Mesendoderm (in vitro differentiated cells): Measurements from ENCODE around the gene GPN2.

Experiments
- DNase-seq: peaks from one replicate; pipeline ENCODE4 v3.0.0; 2013
- H2AK5ac ChIP-seq: 2 replicates; pipeline ENCODE4 v1.6.1; 2013; ENCODE audit warnings: low read length, inconsistent platforms
- H2BK120ac ChIP-seq: 2 replicates; pipeline ENCODE4 v1.6.1; 2013; ENCODE audit warnings: low read depth, mild to moderate bottlenecking, low read length, moderate library complexity, mixed read lengths
- H2BK15ac ChIP-seq: replicated peaks from 2 replicates; pipeline ENCODE4 v1.6.1; 2013; ENCODE audit warnings: low read depth, mild to moderate bottlenecking, moderate library complexity
- H2BK5ac ChIP-seq: 2 replicates; pipeline ENCODE4 v1.6.1; 2013; ENCODE audit warnings: low read length, inconsistent platforms
- H3K18ac ChIP-seq: 2 replicates; pipeline ENCODE4 v1.6.1; 2013; ENCODE audit warnings: mild to moderate bottlenecking, low read length, mixed read lengths
- H3K23ac ChIP-seq: one replicate; pipeline ENCODE4 v1.6.1; 2013; ENCODE audit warnings: low read length
- H3K27ac ChIP-seq: 2 replicates; pipeline ENCODE4 v1.5.1; 2013; ENCODE audit warnings: low read depth, mild to moderate bottlenecking, inconsistent platforms, low read length, moderate library complexity
- H3K27me3 ChIP-seq: 2 replicates; pipeline ENCODE4 v1.6.1; 2013; ENCODE audit warnings: low read length, control low read depth, mild to moderate bottlenecking, inconsistent platforms; ENCODE audit not compliant: insufficient read depth, poor library complexity
- H3K36me3 ChIP-seq: 2 replicates; pipeline ENCODE4 v1.6.1; 2013; ENCODE audit warnings: low read length, inconsistent platforms; ENCODE audit not compliant: control insufficient read depth, insufficient read depth
- H3K4ac ChIP-seq: one replicate; pipeline ENCODE4 v1.6.1; 2013; ENCODE audit warnings: low read depth, mild to moderate bottlenecking, low read length, moderate library complexity
- H3K4me1 ChIP-seq: 2 replicates; pipeline ENCODE4 v1.6.1; 2013; ENCODE audit warnings: low read depth, low read length, inconsistent platforms; ENCODE audit not compliant: control insufficient read depth
- H3K4me2 ChIP-seq: 2 replicates; pipeline ENCODE4 v1.6.1; 2013; ENCODE audit warnings: low read length
- H3K4me3 ChIP-seq: 2 replicates; pipeline ENCODE4 v1.5.1; 2013; ENCODE audit warnings: mild to moderate bottlenecking, low read length
- H3K56ac ChIP-seq: one replicate; pipeline ENCODE4 v1.6.1; 2013; ENCODE audit warnings: low read length
- H3K79me1 ChIP-seq: 2 replicates; pipeline ENCODE4 v1.6.1; 2013; ENCODE audit warnings: low read length, inconsistent platforms
- H3K79me2 ChIP-seq: 2 replicates; pipeline ENCODE4 v1.6.1; 2013; ENCODE audit warnings: mild to moderate bottlenecking, low read length; ENCODE audit not compliant: control insufficient read depth, insufficient read depth
- H3K9ac ChIP-seq: 2 replicates; pipeline ENCODE4 v1.6.1; 2013; ENCODE audit warnings: low read length, inconsistent platforms
- H4K5ac ChIP-seq: one replicate; pipeline ENCODE4 v1.6.1; 2013; ENCODE audit warnings: low read length
- H4K8ac ChIP-seq: one replicate; pipeline ENCODE4 v1.6.1; 2013; ENCODE audit warnings: low read depth, mild to moderate bottlenecking, control low read depth, low read length, moderate library complexity
- WGBS: extraction: QIAGEN DNeasy Blood & Tissue Kit; methylation state at CpG from one replicate; pipeline ENCODE4 v1.1.7; 2013; ENCODE audit warnings: low lambda C conversion rate, missing lambda C conversion rate; ENCODE audit not compliant: insufficient coverage; ENCODE audit errors: extremely low coverage; 5-methylcytosine and 5-hydroxymethylcytosine counted together

GPN2 gene

DNA sequence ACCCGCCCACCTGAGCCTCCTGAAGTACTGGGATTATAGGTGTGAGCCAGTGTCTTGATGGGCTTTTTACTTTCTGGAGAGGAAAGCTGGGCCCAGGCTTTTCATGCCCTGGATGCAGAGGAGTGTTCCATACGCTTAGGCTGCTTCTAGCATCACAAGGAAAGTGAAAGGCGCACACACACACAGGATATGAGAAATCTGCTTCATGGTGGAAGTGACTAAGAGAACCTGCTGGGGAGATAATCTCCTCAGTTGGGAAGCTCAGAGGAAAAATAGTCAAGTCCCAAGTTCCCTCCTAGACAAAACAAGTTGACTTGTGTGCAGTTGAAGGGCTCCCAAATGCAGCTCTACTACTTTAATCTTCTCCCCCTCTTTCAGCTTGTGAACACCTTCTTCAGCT lies 33.6 kb upstream of the GPN2 start:
- Histone ChIP-seq H3K4me3 (no peak overlapping the region), H3K79me2 (peaks cover 31% of the 10 kb centered on the region), H2AK5ac (no peak overlapping the region), H3K4me2 (no peak overlapping the region), H3K79me1 (peaks cover 16% of the 10 kb centered on the region), H2BK5ac (no peak overlapping the region), H3K23ac (no peak overlapping the region), H3K27ac (no peak overlapping the region), H3K36me3 (peaks cover 3% of the 10 kb centered on the region), H3K18ac (no peak overlapping the region), H2BK15ac (no peak overlapping the region), H3K56ac (no peak overlapping the region), H3K4ac (no peak overlapping the region), H3K4me1 (peaks cover 5% of the 10 kb centered on the region), H4K8ac (no peak overlapping the region), H2BK120ac (no peak overlapping the region), H4K5ac (no peak overlapping the region), H3K27me3 (no peaks in the 10 kb centered on the region), H3K9ac (no peak overlapping the region)
- no CpG with 5 or more reads among the region's 3 CpGs for WGBS
- no peak for DNase-seq

DNA sequence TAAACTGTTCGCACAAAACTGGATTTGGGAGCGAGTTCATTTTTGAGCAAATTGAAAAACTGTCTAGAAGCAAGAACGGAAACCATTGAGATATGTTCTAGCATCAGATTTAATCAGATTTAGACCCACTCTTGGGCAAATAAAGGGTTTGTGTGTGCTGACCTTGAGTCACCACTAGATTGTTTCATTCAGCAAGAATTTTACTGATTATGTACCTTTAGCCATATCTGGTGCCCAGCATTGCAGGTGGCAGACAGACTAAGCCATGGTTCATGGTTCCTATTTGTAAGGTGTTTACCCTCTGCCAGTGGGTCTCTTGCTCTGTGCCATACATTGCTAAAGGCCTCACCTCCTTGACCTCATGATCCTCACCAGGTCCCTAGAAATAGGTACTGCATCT lies 32.8 kb upstream of the GPN2 start:
- no peak overlapping the region for H2BK5ac ChIP-seq
- DNase-seq: no peak
- H3K4me1 ChIP-seq: peaks cover 5% of the 10 kb centered on the region
- H3K4me3 ChIP-seq: no peak overlapping the region
- H3K4ac ChIP-seq: peak overlapping the region; percentile 6
- H3K27me3 ChIP-seq: no peaks in the 10 kb centered on the region
- H3K79me1 ChIP-seq: peaks cover 16% of the 10 kb centered on the region
- no peak overlapping the region for H4K8ac ChIP-seq
- no peak overlapping the region for H2BK120ac ChIP-seq
- no peak overlapping the region for H4K5ac ChIP-seq
- peak overlapping the region; percentile 43 for H3K4me2 ChIP-seq
- peaks cover 3% of the 10 kb centered on the region for H3K36me3 ChIP-seq
- H3K23ac ChIP-seq: no peak overlapping the region
- H2AK5ac ChIP-seq: no peak overlapping the region
- H2BK15ac ChIP-seq: no peak overlapping the region
- H3K79me2 ChIP-seq: peaks cover 31% of the 10 kb centered on the region
- no CpG with 5 or more reads among the region's 3 CpGs for WGBS
- no peak overlapping the region for H3K18ac ChIP-seq
- no peak overlapping the region for H3K27ac ChIP-seq
- peak overlapping the region; percentile 91 for H3K9ac ChIP-seq
- H3K56ac ChIP-seq: peak overlapping the region; percentile 98

DNA sequence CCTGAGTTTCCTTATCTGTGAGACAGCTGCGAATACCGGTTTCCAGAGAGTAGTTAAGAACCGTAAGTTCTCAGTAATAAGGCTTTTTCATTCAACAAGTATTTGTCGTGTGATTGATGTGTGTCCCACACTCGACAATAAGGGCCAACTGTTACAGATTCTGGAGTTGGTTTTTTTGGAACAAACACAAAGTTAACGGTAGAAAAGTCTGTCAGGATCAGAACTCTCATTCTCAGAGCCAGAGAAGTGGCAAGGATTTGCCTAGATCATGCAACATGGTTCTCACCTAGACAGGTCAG lies 32.3 kb upstream of the GPN2 start:
- no peak overlapping the region for H3K23ac ChIP-seq
- H3K18ac ChIP-seq: no peak overlapping the region
- H3K4me2 ChIP-seq: peak overlapping the region; percentile 43

DNA sequence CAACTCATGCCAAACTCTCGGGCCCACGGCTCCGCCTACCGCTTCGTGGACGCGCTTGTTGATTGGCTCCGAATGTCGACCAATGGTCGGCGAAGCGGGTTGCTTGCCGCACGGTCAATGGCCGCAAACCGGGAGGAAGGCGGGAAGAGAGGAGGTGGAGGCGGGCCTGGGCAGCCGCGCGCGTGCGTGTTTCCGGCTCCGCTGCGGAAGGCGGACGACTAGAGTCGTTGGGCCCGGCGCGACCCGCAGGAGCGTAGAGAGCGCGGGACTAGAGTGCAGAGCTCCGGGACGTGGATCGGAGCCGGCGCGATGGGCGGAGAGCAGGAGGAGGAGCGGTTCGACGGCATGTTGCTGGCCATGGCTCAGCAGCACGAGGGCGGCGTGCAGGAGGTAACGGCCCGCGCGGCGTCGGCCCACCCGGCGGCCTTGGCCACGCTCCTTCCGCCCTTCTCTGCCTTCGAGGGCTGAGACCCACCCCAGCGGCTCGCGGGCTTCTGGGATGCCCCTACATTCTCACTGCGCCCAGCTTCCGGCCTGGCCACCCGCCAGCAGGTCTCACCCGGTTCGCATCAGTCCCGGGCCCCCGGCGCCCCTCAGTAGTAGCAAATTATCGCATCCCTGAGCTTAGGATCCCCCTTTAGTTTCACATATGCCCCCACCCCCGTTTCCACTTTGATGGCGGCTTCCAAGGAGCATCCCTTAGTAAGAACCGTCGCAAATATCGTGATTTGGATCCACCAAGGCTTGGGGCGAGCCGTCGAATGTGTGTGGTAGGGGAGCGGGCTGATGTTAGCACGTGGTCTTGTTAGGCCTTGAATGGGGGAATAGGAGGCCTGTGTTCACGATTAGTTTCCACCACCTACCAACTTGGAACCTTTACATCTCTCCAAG lies 31.7 kb upstream of the GPN2 start, which contains the start of gene NUDC:
TSS of gene NUDC (plus strand) at position 204 of the 891 bp plus-strand sequence. CDS start at position 310, 106 bp downstream.
- peak; percentile 99 for DNase-seq
- H2BK5ac ChIP-seq: no peak within 1 kb of the TSS
- H3K9ac ChIP-seq: peak within 1 kb of the TSS; percentile 91
- H3K4me1 ChIP-seq: peaks cover 5% of the 10 kb centered on the region
- peaks cover 3% of the 10 kb centered on the region for H3K36me3 ChIP-seq
- peak within 1 kb of the TSS; percentile 43 for H3K4me2 ChIP-seq
- no CpG with 5 or more reads among the region's 83 CpGs for WGBS
- peaks cover 15% of the 10 kb centered on the region for H3K79me1 ChIP-seq
- H2BK15ac ChIP-seq: no peak within 1 kb of the TSS
- no peak within 1 kb of the TSS for H2BK120ac ChIP-seq
- H3K4ac ChIP-seq: peak within 1 kb of the TSS; percentile 56
- H3K27me3 ChIP-seq: no peaks in the 10 kb centered on the region
- peak within 1 kb of the TSS; percentile 13 for H3K18ac ChIP-seq
- H4K5ac ChIP-seq: no peak within 1 kb of the TSS
- no peak within 1 kb of the TSS for H2AK5ac ChIP-seq
- H3K27ac ChIP-seq: no peak within 1 kb of the TSS
- peaks cover 29% of the 10 kb centered on the region for H3K79me2 ChIP-seq
- H3K56ac ChIP-seq: peak within 1 kb of the TSS; percentile 98
- H4K8ac ChIP-seq: no peak within 1 kb of the TSS
- peak within 1 kb of the TSS; percentile 74 for H3K4me3 ChIP-seq
- peak within 1 kb of the TSS; percentile 75 for H3K23ac ChIP-seq

More for the DNA sequence above, 32.3 kb upstream of the GPN2 start:
- WGBS: no CpG with 5 or more reads among the region's 6 CpGs
- Histone ChIP-seq H3K4me3 (peak overlapping the region; percentile 74), H3K27ac (no peak overlapping the region), H2AK5ac (no peak overlapping the region), H3K4me1 (peaks cover 5% of the 10 kb centered on the region), H3K36me3 (peaks cover 3% of the 10 kb centered on the region), H3K4ac (peak overlapping the region; percentile 56), H2BK120ac (no peak overlapping the region), H3K79me1 (peaks cover 16% of the 10 kb centered on the region), H2BK5ac (no peak overlapping the region), H2BK15ac (no peak overlapping the region), H3K27me3 (no peaks in the 10 kb centered on the region), H3K9ac (peak overlapping the region; percentile 91), H3K56ac (peak overlapping the region; percentile 98), H4K8ac (no peak overlapping the region), H4K5ac (no peak overlapping the region), H3K79me2 (peaks cover 31% of the 10 kb centered on the region)
- DNase-seq: no peak

DNA sequence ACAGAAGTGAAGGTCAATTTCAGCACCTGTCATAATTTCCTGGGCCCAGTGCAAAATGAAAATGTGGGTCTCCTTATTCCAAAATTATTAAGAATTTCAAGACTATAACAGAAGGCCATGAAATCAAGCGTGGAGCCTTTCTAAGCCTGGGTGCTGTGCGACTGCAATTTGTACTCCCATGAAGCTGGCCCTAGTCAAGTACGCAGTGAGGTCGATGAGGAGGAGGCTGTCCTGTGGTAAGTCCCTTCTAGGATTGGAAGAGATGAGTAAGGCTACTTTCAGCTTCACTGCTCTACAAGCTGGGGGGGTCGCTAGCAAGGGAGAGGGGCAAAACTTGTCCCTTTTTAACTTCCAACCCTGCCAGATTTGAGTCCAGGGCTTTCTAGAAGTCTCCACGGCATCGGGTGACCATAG lies 31.1 kb upstream of the GPN2 start:
- H2AK5ac ChIP-seq: no peak overlapping the region
- no peak overlapping the region for H3K4ac ChIP-seq
- no peaks in the 10 kb centered on the region for H3K27me3 ChIP-seq
- no peak overlapping the region for H3K4me3 ChIP-seq
- H4K5ac ChIP-seq: no peak overlapping the region
- H3K79me1 ChIP-seq: peaks cover 15% of the 10 kb centered on the region
- peak overlapping the region; percentile 27 for H3K4me2 ChIP-seq
- peaks cover 5% of the 10 kb centered on the region for H3K4me1 ChIP-seq
- no peak for DNase-seq
- no peak overlapping the region for H2BK15ac ChIP-seq
- no peak overlapping the region for H3K23ac ChIP-seq
- H3K79me2 ChIP-seq: peaks cover 27% of the 10 kb centered on the region
- peaks cover 3% of the 10 kb centered on the region for H3K36me3 ChIP-seq
- WGBS: no CpG with 5 or more reads among the region's 7 CpGs
- no peak overlapping the region for H4K8ac ChIP-seq
- no peak overlapping the region for H2BK120ac ChIP-seq
- no peak overlapping the region for H3K27ac ChIP-seq
- peak overlapping the region; percentile 19 for H3K9ac ChIP-seq
- no peak overlapping the region for H3K18ac ChIP-seq
- H2BK5ac ChIP-seq: no peak overlapping the region
- H3K56ac ChIP-seq: peak overlapping the region; percentile 42
